Non-pigmented ciliary epithelial cell (primary cell): ENCODE measurements around the gene ARID1B.

Source experiments
- DNase-seq: peaks from one replicate; pipeline ENCODE4 v3.0.0-alpha.2; 2010; ENCODE audit warnings: low read depth

Gene ARID1B

GRCh38 chr6:156909212-156910010 lies 132.2 kb downstream of the ARID1B start:
- no peak for DNase-seq

GRCh38 chr6:156910011-156910334 lies 132.8 kb downstream of the ARID1B start:
- no peak for DNase-seq

GRCh38 chr6:156910938-156911337 lies 133.8 kb downstream of the ARID1B start:
- no peak for DNase-seq

GRCh38 chr6:156911581-156911980 lies 134.4 kb downstream of the ARID1B start:
- DNase-seq = no peak

- DNase-seq = no peak
These were observed 135.3 kb downstream of the ARID1B start for GRCh38 chr6:156912431-156912830.

- no peak for DNase-seq
These were observed 137.0 kb downstream of the ARID1B start for GRCh38 chr6:156914181-156914580.

GRCh38 chr6:156916130-156916801 lies 139.1 kb downstream of the ARID1B start:
- DNase-seq = no peak

- no peak for DNase-seq
These were observed 140.0 kb downstream of the ARID1B start for GRCh38 chr6:156917213-156917612.

GRCh38 chr6:156918647-156919046 lies 141.5 kb downstream of the ARID1B start:
- DNase-seq = no peak

GRCh38 chr6:156919370-156919769 lies 142.2 kb downstream of the ARID1B start:
- DNase-seq = no peak

- DNase-seq = no peak
These were observed 142.7 kb downstream of the ARID1B start for GRCh38 chr6:156919814-156920369.

- DNase-seq = no peak
These were observed 147.1 kb downstream of the ARID1B start for GRCh38 chr6:156924246-156924645.

- DNase-seq = no peak
These were observed 147.8 kb downstream of the ARID1B start for GRCh38 chr6:156925026-156925425.

- DNase-seq = no peak
These were observed 148.8 kb downstream of the ARID1B start for GRCh38 chr6:156925718-156926607.

GRCh38 chr6:156928126-156928525 lies 150.9 kb downstream of the ARID1B start:
- no peak for DNase-seq

- no peak for DNase-seq
These were observed 151.8 kb downstream of the ARID1B start for GRCh38 chr6:156928972-156929371.

- no peak for DNase-seq
These were observed 154.1 kb downstream of the ARID1B start for GRCh38 chr6:156931283-156931682.

- DNase-seq = no peak
These were observed 156.3 kb downstream of the ARID1B start for GRCh38 chr6:156933201-156934068.

GRCh38 chr6:156934069-156934460 lies 156.9 kb downstream of the ARID1B start:
- no peak for DNase-seq

GRCh38 chr6:156935000-156935399 lies 157.8 kb downstream of the ARID1B start:
- no peak for DNase-seq

- no peak for DNase-seq
These were observed 161.0 kb downstream of the ARID1B start for GRCh38 chr6:156938143-156938542.
